GM21381 (cell line): Measurements from ENCODE around the gene ZNF70.
"Not testable (repeated sequence)": the region's sequence is repeated elsewhere in the genome, so short reads cannot be mapped to it uniquely, and the experiment has no call there.

Experiments used
- ATAC-seq: cut with Tn5 transposase; IDR thresholded peaks from one replicate; pipeline ENCODE4 v1.9.1; 2021; ENCODE audit warnings: mild to moderate bottlenecking, moderate library complexity; ENCODE audit not compliant: unreplicated experiment

Gene ZNF70

DNA sequence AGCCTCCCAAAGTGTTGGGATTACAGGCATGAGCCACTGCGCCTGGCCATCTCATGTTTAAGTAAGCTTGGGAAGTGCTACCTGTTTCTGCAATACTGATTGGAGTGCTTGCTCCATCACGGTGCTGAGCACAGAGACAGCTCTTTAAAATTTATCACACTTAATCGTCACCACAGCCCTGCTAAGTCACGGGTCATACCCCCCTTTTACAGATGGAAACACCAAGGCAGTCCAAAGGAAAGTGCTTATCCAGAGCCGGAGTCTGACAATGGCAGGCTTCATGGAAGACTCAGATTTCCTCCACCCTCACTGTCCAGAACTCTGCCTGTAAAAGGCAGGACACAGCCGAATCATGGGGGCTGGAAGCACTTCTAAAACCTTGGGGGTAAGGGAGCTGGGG, 9.1 kb upstream of the ZNF70 start:
- no peak for ATAC-seq

DNA sequence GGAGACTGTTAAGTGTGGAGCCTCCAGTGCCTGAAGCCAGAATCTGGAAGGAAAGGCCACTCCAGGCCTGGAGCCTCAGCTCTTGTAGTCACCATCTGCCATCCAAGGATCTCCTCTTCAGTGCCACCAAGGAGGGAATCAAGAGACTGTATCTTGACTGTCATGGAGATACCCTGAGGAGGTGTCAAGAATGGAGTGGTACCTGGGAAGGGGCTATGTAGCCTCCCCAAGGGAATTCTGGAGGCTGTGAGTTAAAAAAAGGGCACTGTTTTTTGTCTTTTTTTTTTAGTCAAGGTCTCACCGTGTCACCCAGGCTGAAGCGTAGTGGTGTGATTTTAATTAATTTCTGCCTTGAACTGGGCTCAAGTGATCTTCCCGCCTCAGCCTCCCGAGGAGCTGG, 8.7 kb upstream of the ZNF70 start:
- no peak for ATAC-seq

DNA sequence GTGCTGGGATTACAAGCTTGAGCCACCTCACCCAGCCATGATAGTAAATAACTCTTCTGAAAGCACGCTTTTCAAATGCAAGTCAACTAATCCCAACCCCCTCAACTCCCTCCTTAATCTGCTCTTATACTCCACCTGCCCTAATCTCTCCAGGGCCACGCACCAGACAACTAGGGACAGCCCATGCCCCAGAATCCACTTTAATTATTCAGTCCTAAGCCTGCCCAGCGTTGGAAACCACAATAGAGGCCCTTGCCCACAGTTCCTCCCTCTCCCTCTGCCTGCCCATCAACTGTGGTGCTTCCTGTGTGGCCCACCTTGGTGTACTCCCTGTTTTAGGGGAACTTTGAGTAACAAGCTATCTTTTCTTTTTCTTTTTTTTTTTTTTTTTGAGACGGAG, 6.0 kb upstream of the ZNF70 start:
- no peak for ATAC-seq

DNA sequence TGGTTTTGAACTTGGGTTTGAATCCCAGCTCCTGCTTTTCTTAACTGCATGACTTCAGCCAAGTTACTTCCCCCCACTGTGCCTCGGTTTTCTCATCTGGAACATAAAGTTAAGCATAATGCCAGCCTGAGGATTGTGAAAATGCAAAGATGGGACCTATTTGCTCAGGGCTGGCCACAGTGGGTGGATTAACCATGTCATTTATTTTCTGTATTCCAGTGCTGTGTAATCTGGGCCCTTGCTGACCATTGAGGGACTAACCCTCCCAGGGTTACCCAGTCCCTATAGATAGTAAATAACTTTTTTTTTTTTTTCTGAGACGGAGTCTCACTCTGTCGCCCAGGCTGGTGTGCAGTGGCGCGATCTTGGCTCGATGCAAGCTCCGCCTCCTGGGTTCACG, 4.8 kb upstream of the ZNF70 start:
- no peak for ATAC-seq

DNA sequence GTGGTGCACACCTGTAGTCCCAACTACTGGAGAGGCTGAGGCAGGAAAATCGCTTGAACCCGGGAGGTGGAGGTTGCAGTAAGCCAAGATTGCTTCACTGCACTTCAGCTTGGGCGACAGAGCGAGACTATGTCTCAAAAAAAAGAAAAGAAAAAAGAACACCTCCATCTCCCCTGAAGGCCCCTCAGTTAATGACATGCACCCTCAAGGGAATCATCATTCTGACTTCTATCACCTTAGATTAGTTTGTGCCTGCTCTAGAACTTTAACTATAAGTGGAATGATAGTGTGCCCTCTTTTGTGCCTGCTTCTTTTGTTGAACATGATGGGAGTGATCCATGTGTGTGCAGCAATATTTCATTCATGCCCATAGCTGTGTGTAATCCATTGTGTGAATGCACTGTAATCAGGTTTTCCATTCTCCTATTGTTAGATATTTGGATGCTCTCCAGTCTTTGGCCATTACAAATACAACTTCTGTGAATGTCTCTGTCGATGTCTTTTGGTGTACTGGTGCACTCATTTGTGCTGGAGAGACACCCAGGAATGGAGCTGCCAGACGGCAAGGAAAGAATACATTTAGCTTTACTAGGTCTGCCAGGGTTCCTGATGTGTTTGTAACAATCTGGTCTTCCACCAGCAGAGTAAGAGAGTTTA, 4.2 kb upstream of the ZNF70 start:
- no peak for ATAC-seq

DNA sequence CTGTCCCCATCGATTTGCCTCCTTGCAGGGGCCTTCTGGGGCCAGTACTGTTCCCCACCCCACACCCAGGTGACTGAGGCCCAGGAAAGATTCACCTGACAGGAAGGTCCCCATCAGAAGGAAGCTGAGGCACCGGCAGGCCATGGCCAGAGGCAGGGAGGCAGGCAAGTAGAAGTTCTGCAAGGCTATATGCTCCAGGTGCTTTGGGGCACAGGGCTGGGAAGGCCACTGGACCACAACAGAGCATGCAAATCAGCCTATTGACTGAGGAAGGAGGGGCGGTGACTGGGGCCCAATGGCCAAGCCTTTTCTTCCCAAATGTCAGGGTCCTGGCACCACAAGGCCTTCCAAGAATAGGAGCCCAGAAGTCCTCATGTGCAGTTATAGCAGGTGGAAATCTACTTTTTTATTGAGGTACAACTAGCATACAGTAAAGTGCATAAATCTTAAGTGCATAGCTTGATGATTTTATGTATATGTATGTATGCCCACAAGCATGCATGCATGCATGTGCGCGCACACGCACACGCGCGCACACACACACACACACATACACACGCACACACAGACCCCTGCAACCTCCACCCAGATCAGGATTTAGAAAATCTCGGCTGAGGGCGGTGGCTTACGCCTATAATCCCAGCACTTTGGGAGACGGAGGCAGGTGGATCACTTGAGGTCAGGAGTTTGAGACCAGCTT, 3.5 kb upstream of the ZNF70 start, which contains the start of gene VPREB3:
VPREB3 (minus strand) TSS at position 206 of the 700 bp plus-strand sequence; CDS start at position 144, 62 bp downstream.
- no peak for ATAC-seq

DNA sequence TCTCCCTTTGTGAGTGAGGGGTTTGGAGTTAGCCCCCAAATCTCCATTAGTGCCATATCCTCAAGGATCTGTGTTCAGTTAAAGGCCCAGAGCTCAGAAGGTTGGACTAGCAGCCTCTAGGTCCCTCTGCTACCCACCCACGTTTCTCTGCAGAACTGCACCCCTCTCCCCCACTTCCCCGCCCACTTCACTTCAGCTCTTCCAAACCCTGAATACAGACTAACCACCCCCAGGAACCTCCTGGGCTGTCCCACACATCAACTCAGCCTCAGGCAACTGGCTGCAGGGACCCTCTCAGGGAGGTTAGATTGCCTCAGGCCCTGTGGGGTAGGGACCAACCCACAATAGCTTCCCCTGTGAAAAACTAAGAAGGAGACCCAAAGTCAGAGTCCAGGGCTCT, 2.5 kb upstream of the ZNF70 start:
- ATAC-seq = no peak

DNA sequence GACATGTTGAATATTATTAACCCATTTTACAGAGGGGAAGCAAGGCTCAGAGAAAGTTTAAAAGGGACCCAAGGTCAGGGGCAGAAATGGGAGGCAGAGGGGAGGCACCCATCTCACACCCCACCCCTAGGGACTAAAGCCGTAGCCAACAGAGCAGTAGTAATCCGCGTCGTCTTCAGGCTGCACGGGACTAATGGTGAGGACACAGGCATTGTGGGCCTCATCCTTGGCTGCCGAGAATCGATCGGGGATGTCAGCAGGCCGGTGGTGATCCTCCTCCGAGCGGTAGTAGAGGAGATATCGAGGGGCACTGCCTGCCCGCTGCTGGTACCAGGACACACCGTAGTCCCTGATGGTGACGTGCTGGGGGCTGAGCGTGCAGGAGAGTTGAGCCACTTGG, 1.8 kb upstream of the ZNF70 start:
- no peak for ATAC-seq

DNA sequence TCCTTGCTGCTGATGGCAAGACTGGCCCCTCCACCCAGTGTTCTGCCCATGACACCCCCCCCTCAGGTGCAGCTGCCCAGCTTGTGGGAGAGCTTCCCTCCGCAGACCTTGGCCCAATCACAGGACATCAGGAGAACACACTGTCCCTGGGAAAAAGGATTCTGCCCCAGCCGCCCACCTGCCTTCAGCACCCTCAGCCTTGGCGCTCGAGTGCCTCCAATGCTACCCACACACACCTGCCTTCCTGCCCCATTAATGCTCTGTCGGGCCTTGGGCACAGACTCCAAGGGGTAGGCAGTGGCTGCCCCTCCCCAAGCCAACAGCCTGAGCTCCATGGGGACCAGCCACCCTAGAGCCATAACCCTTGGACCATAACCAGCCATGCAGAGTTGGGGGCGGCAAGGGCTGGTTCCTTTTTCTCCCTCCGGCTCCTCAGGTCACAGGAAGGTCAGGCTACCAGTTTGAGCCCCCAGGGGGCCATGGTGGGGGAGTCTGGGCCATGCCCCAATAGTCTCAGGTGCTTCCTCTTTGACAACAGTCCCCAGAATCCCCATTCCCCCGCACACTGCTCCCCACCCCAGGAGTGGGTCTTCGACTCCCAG, 1.3 kb upstream of the ZNF70 start:
- ATAC-seq = no peak

DNA sequence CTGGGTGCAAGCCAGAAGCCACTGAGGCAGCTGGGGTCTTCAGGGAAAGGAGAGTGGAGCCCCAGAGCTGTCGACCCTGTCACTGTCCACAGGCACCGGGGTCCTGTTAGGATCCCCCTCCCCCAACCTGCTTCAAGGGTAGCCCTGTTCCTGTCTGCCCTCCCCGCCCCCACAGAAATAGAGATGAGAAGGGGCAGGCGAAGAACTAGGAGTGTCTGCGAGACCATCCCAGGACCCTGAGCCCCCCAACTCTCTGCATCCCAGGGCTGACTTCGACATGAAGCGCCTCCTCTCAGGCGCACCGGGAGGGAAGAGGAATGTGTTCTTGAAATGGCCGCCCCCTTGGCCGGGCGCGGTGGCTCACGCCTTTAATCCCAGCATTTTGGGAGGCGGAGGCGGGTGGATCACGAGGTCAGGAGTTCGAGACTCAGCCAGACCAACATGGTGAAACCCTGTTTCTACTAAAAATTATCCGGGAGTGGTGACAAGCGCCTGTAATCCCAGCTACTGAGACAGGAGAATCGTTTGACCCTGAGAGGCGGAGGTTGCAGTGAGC, 607 bp upstream of the ZNF70 start:
- no peak for ATAC-seq

DNA sequence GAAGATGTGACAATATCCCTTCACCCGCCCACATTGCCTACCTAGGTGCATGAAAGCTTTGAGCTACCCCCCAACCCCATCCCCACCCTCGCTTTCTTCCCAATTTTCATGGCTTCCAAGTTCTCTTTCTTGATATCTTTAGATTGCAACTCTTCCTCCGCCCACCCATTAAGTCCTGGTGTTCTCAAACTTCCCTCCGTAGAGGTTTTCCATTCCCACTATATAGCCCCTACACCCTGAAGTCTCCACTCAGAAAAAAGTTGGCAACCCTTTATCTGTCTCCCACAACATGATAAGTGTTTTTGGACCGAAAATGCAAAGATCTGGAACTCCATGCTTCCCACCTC, 572 bp downstream of the ZNF70 start:
- no peak for ATAC-seq

DNA sequence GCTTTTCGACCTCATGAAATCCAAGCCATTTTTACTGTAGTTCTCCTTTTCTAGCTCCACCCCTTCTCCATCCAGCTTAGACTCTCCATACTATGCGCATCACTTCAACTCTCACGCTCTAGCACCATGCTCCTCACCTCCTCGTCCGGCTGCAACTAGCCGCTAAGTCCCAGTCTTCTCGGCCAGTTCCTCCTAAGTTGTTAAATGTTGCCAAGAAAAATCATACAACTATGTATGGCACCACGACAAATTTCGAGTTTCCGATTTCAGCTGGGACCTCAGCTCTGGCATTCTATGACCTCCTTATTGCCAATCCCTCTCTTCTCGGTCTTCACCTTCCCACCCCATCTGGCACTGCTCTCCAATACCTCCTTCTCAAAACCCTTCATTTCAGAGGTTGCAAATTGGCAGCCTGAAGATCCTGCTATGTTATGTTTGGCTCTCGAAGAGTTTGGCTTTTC, 1.0 kb downstream of the ZNF70 start:
- no peak for ATAC-seq

DNA sequence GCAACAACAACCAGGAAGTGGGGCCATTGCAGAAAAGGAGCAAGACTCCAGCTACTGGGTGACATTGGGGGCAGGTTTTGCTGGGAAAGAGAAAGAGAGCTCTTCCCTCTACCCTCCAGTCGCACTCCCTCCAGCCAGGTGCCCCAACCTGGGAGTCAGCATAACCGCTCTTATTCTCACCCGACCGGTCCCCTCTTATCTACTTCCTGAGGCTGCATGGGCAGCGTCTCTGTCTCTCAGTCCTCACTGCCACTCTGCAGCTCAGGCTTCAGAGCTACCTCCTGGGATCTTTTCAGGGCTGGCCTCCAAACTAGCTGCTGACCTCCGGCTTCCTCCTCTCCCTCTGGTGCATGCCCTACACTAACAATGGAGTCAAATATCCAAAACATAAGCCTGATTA, 5.1 kb downstream of the ZNF70 start:
- no peak for ATAC-seq

DNA sequence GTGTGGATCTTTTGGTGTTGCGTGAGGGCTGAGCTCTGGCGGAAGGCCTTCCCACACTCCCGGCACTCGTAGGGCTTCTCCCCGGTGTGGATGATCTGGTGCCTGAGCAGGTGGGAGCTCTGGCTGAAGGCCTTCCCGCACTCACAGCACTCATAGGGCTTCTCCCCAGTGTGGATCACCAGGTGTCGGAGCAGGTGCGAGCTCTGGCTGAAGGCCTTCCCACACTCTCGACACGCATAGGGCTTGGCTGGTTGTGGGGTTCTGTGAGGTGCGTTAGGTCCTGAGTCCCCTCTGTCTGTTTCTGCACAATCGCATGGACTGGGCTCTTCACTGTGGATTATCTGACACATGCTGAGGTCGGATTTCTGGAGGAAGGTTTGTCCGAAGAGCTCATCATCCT, 6.4 kb downstream of the ZNF70 start:
- ATAC-seq = no peak

DNA sequence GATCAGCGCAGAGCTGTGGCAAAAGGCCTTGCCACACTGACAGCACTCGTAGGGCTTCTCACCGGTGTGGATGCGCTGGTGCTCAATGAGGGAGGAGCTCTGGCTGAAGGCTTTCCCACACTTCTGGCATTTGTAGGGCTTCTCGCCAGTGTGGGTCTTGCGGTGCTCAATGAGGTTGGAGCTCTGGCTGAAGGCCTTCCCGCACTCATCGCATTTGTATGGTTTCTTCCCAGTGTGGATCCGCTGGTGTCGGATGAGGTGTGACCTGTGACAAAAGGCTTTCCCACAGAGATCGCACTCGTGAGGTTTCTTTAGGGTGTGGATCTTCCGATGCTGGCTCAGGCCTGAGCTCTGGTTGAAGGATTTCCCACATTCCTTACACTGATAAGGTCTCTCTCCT, 6.9 kb downstream of the ZNF70 start:
- ATAC-seq = no peak

DNA sequence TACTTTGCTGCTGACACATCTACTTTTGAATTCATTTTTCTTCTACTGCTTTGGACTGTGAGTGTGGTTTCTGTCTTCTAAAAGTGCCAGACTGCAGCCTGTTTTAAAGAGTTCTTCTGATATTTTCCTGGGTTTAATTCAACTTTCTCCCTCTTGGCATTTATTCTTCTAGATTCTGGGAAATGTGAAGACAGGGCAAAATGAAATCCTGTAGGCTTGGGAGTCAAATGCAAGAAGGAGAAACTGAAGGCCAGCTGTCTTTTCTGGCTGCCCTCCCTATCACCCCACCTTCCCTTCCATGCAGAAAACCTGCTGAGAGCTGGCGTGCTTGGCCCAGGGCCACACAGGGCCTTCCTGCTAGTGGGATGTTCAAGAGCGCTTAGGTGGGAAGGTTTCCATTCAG, 7.6 kb downstream of the ZNF70 start:
- ATAC-seq = no peak

DNA sequence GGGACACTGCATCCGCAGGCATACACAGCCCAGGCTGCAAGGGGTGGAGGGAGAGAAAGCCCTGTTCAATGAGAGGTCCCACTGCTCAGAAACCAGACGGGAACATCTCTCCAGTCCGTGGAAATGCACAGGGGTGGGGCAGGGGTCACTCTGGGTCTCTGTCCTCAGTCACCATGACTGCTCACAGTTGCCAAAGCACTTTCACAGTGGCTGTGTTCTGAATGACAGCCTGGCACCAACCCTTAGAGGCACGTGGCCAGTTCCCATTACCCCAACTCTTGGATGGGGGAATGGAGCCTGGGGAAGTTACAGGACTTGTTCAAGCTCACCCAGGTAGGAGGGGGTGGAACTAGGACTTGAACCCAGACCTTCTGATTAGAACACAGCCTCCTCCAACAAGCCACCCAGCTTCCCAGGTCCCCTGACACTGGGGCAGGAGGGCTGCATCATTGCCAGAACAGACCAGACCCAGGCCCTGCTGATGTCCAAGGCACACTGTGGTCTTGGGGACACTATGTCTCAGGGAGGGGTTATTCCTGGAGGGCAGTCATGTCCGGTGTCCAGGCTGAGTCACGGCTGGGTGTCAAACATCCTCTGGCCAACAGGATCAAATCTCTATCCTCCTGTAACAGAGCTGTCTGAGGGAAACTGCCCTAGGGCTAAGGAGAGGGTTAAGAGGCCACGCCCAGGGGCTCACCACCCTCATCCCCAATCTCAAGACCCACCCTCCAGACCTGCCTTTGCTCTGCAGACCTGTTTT, 8.2 kb downstream of the ZNF70 start:
- no peak for ATAC-seq

DNA sequence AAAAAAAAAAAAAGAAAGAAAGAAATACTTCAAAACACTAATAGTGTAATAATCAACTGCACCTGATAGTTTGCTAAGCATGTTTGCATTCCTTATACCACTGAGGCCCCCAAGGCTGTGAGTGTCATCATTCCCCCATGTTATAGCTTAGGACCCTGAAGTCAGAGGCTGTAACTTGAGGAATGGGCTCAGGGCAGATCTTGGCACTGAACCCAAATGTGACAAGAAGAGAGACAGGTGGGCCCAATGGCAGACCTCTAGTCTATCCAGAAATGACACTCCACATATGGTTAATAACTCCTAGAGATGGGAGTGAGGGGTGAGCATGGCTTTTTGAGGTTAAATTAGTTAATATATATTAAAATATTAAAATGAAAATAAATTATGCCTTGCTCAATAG, 13.2 kb downstream of the ZNF70 start:
- no peak for ATAC-seq

DNA sequence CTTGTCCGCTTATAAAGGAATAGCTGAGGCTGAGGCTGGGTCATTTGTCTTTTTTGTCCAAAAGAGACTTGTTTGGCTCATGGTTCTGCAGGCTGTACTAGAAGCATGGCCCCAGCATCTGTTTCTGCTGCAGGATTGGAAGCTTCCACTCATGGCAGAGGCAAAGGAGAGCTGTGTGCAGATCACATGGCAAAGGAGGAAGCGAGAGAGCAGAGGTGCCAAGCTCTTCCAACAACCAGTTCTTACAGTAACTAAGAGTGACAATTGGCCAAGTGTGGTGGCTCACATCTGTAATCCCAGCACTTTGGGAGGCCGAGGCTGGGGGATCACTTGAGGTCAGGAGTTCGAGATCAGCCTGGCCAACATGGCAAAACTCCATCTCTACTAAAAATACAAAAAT, 22.8 kb downstream of the ZNF70 start:
- not testable (repeated sequence) for ATAC-seq

DNA sequence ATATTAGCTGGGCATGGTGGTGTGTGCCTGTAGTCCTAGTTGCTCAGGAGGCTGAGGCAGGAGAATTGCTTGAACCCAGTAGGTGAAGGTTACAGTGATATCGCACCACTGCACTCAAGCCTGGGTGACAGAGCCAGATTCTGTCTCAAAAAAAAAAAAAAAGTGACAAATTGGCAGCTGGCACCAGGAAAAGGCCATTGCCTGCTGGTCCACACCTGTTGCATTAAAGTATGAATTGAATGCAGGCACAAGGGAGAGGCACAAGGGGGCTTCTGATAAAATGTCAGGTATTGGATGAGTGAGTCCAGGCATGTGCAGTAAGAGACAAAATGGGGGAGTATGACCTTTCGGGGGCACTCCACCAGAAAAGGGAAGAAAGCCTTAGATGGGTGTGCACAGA, 28.2 kb downstream of the ZNF70 start:
- no peak for ATAC-seq

DNA sequence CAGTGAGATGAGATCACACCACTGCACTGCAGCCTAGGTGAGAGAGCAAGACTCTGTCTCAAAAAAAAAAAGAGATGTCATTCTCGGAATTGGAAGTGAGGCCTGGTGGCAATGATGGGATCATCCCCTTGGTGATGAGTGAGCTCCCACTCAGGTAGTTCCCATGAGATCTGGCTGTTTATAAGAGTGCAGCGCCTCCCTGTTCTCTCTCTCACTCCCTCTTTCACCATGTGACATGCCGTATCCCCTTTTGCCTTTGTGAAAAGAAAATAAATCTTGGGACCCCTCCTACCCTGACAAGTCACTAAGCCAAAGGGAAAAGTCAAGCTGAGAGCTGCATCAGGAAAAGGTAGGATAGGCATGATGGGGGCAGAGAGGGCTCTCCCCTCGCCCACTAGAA, 28.8 kb downstream of the ZNF70 start:
- no peak for ATAC-seq
